Heart right ventricle (tissue), 16 donors: ENCODE results near the gene HS3ST1. TPM values are rescaled to one million over a fixed set of nuclear protein-coding genes. Genes with fewer than 3 reads are reported as not detected.
"Not testable (repeated sequence)": the region's sequence is repeated elsewhere in the genome, so short reads cannot be mapped to it uniquely, and the experiment has no call there.

Source experiments
- ATAC-seq, 8 donors: fragments of 200-7000 bp; cut with Tn5 transposase; one replicate each; pipeline ENCODE4 v1.9.1; 2020; ENCODE audit warnings: mild to moderate bottlenecking in 8 of 8, moderate library complexity in 8 of 8, moderate number of reproducible peaks in 1 of 8
- DNase-seq, 2 donors: peaks; one replicate each; pipeline ENCODE4 v3.0.0-alpha.2; 2020
- H3K27ac ChIP-seq, 10 donors: fragments of 200-600 bp; sonication (generic) in 2 of 10; one replicate each; pipeline versions ENCODE4 v1.5.0 to v1.8.0; 2020 to 2022; ENCODE audit warnings: mild to moderate bottlenecking in 3 of 10
- H3K27me3 ChIP-seq, 7 donors: fragments of 200-600 bp; one replicate each; pipeline ENCODE4 v1.8.0; 2021 to 2022; ENCODE audit warnings: mild to moderate bottlenecking in 2 of 7
- H3K36me3 ChIP-seq, 9 donors: fragments of 200-600 bp; sonication (generic) in 1 of 9; one replicate each; pipeline versions ENCODE4 v1.5.0 to v1.8.0; 2020 to 2022; ENCODE audit warnings: mild to moderate bottlenecking in 2 of 9
- H3K4me1 ChIP-seq, 9 donors: fragments of 200-600 bp; sonication (generic) in 1 of 9; one replicate each; pipeline versions ENCODE4 v1.5.0 to v1.8.0; 2020 to 2022; ENCODE audit warnings: mild to moderate bottlenecking in 4 of 9
- H3K4me3 ChIP-seq, 10 donors: fragments of 200-600 bp; sonication (generic) in 2 of 10; one replicate each; pipeline versions ENCODE4 v1.5.0 to v1.8.0; 2020 to 2022; ENCODE audit warnings: mild to moderate bottlenecking in 7 of 10, moderate library complexity in 2 of 10
- H3K9me3 ChIP-seq, 11 donors: fragments of 200-600 bp in 10 of 11; sonication (generic) in 2 of 11; one replicate each; pipeline versions ENCODE4 v1.5.0 to v1.8.0; 2013 to 2022; ENCODE audit warnings: mild to moderate bottlenecking in 2 of 11, control low read depth in 1 of 11, moderate library complexity in 1 of 11
- WGBS, 2 donors: extraction: QIAGEN DNeasy Blood & Tissue Kit; methylation state at CpG; one replicate each; pipeline ENCODE4 v1.1.7; 2013; ENCODE audit warnings: inconsistent platforms in 1 of 2; 5-methylcytosine and 5-hydroxymethylcytosine counted together
- intact Hi-C, 10 donors: fragments of 100-400 bp; cut with DNase I; formaldehyde crosslinking; loops; one replicate each; pipeline versions ENCODE4 v1.11.1 to v1.14.2; 2022
- polyA plus RNA-seq, 2 donors: library from polyadenylated mRNA; stranded (reverse); fragments of 200-250 nt; gene quantifications; one replicate each; pipeline ENCODE4 v1.2.3, GENCODE V29; 2013
- total RNA-seq, 10 donors: library from RNA; stranded (reverse); fragmentation: NEBNext Ultra II Directional in 3 of 10; extraction: Animal tissue kit (Norgen Biotek cat#: 25700) in 3 of 10; gene quantifications; one replicate each; pipeline versions ENCODE4 v1.2.1 to v1.2.4, GENCODE V29; 2021 to 2023
- TF ChIP-seq, protein P1 (sequence below), 9 donors: fragments of 200-600 bp; sonication (generic) in 2 of 9; IDR thresholded peaks; one replicate each; pipeline versions ENCODE4 v1.5.0 to v1.8.0; 2021 to 2022; ENCODE audit warnings: antibody characterized with exemption in 9 of 9, mild to moderate bottlenecking in 5 of 9, moderate library complexity in 1 of 9
- donor health status: Arrhythmogenic right ventricular cardiomyopathy.
- donor health status: ischemic (EF 13 %, LVEDD 7.1; RV severe dilation, severe dysfunction).
- donor health status: healthy with polysubstance abuse.
- donor health status: DM: no; HTN: yes; CAD: no.
- donor health status: DM: no; HTN: no; CAD: no.
- donor health status: ischemic (EF 25% LVEDD 6.9; RV normal size, moderate dysfunction).
- donor health status: ischemic (EF 25% LVEDD 5.7; RV mildly dilated, moderate dysfunction).
- donor health status: healthy.
- donor health status: DM: yes; HTN: yes; CAD: no.
- donor health status: Ischemic cardiomyopathy.
- donor health status: ischemic (EF 35%, LVEDD 5.7; RV mildly dilated, moderate dysfunction).
- donor health status: nonischemic (EF 11% LVEDD 7.7; RV severe dilation, severe dysfunction).
- donor health status: DM: yes; HTN: yes; CAD: no.
- donor health status: PGD.
- donor health status: ischemic (EF 29% LVEDD 5.4; RV normal size, mild dysfunction).
- donor health status: nonischemic (EF 23%, LVEDD 6.1; RV moderate dilation, normal function).

Gene HS3ST1
- total and polyA plus RNA-seq, 12 donors: 0.27 to 2.1 (median 1.1) TPM

DNA sequence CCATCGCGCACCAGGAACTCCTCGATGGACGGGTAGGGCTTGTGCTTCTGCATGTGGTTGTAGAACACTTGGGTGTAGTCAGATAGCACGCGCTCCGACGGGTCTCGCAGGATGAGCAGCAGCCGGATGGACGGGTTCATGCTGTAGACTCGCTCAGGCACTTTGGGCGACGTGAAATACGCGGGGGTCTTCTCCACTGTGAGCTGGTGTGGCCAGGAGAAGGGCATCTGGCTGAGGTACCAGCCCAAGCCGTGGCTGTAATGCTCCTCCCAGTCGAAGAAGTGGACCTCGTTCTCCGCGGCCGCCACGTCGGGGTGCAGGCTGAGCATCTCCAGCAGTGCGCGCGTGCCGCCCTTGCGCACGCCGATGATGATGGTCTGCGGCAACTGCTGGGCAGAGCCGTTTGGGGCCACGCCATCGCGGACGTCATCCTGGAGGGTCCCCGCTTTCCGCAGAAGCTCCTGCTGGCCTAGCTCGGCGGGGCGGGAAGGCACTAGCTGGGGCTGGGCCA is 29.2 kb downstream of the HS3ST1 start:
- WGBS, 2 donors: 98% methylated on average over 42 of the region's 42 CpGs
- Histone ChIP-seq H3K9me3 (peaks cover 0 to 4% (median 0%) of the 10 kb centered on the region in 11 donors), H3K36me3 (peaks cover 0 to 11% (median 0%) of the 10 kb centered on the region in 9 donors), H3K4me1 (peaks cover 0 to 19% (median 0%) of the 10 kb centered on the region in 9 donors), H3K27ac (no peak overlapping the region), H3K27me3 (no peaks in the 10 kb centered on the region), H3K4me3 (no peak overlapping the region)
- DNase-seq (no peak), ATAC-seq (no peak)
- intact Hi-C loops: no loop called here
- TF ChIP-seq, protein P1, sequence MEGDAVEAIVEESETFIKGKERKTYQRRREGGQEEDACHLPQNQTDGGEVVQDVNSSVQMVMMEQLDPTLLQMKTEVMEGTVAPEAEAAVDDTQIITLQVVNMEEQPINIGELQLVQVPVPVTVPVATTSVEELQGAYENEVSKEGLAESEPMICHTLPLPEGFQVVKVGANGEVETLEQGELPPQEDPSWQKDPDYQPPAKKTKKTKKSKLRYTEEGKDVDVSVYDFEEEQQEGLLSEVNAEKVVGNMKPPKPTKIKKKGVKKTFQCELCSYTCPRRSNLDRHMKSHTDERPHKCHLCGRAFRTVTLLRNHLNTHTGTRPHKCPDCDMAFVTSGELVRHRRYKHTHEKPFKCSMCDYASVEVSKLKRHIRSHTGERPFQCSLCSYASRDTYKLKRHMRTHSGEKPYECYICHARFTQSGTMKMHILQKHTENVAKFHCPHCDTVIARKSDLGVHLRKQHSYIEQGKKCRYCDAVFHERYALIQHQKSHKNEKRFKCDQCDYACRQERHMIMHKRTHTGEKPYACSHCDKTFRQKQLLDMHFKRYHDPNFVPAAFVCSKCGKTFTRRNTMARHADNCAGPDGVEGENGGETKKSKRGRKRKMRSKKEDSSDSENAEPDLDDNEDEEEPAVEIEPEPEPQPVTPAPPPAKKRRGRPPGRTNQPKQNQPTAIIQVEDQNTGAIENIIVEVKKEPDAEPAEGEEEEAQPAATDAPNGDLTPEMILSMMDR (IDR thresholded peaks at IDR 0.05): no peak

DNA sequence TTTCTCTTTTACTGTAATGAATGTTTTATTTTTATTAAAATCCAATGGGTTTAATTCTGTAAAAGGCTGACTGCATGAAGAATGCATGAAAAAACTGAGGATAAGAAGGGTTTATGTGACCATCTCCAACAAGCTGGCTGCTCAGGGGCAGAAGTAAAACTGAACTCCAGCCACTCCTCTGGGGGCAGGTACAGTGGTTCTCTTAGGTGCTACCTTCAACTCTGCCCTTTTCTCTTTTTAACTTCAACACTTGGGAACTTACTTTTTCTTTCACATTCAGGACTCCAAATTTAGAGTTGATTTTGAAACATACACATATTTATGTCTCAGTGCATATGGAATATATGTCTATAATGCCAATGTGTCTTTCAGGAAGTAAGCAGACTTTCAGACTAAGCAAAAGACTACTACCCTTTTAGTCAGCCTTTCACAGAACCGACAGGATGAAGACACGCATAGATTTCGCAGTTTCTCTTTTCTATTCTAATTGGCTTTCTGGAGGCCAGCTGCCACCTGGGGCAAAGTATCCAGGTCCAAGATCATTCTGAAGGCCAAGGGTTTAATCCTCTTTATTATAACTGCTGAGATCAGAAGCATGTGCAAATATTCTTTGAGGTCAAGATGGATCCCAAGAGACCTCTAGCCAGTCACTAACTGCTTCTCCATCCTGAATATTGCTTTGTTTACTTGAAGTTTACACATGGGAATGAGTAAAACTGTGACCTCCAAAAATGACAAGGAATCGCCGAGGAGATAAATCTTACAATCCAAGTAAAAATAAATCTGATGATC is 30.7 kb downstream of the HS3ST1 start:
- intact Hi-C loops: no loop called here
- ATAC-seq: peak in 1 of 8 donors; percentile 25
- DNase-seq: no peak
- Histone ChIP-seq H3K4me1 (peaks cover 0 to 19% (median 0%) of the 10 kb centered on the region in 9 donors), H3K4me3 (no peak overlapping the region), H3K27ac (peak overlapping the region in 1 of 10 donors; percentile 31), H3K9me3 (peaks cover 0 to 4% (median 0%) of the 10 kb centered on the region in 11 donors), H3K36me3 (peaks cover 0 to 11% (median 0%) of the 10 kb centered on the region in 9 donors), H3K27me3 (no peaks in the 10 kb centered on the region)
- 53 to 65% methylated on average over 5 of the region's 5 CpGs for WGBS, 2 donors
- TF ChIP-seq, protein P1 (IDR thresholded peaks at IDR 0.05): no peak

DNA sequence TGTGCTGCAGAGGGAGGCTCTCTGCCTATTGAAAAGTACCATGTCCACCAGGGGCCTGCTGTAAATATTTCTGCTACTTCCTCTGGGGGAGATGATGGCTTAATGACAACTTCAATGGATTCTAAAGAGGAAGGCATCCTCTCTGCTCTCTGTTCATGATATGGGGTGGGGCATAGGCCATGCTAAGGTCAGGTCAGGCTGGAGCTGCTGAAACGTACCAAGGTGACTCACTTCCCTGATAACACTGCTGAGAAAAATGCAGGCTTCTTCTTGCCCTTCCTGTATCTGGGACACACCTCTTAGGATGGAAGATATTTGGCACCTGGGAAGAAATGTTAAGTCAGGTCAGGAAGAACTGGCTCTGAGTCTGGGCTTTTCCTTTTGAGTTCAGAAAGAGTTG is 31.5 kb downstream of the HS3ST1 start:
- peaks cover 0 to 11% (median 0%) of the 10 kb centered on the region in 9 donors for H3K36me3 ChIP-seq
- no peaks in the 10 kb centered on the region for H3K27me3 ChIP-seq
- TF ChIP-seq, protein P1 (IDR thresholded peaks at IDR 0.05): no peak
- peaks cover 0 to 19% (median 0%) of the 10 kb centered on the region in 9 donors for H3K4me1 ChIP-seq
- no peak overlapping the region for H3K27ac ChIP-seq
- WGBS, 2 donors: 24 to 32% methylated on average over 1 of the region's 1 CpG
- DNase-seq (no peak), ATAC-seq (peak in 2 of 8 donors; percentile 34 to 51)
- intact Hi-C loops: no loop called here
- H3K4me3 ChIP-seq: no peak overlapping the region
- peaks cover 0 to 4% (median 0%) of the 10 kb centered on the region in 11 donors for H3K9me3 ChIP-seq

DNA sequence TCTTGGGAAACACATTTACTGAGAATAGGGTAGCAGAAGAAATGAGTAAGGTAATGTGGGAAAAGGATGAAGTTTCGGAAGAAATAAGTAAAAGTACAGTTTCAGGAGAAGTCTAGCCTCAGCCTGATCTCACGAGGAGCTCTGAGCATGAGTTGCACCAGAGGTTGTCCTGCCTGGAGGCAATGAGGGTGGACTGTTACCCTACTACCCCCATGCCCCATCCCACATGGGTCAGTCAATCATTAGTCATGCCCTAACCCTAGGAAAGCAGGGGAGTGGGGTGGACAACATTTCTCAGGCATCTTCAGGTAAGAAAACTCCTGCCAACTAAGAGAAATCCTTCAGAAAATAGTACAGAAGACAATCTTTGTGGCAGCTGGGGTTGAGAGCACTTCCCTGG is 35.1 kb downstream of the HS3ST1 start:
- DNase-seq: no peak
- Histone ChIP-seq H3K27ac (no peak overlapping the region), H3K4me3 (no peak overlapping the region), H3K27me3 (no peaks in the 10 kb centered on the region), H3K36me3 (no peaks in the 10 kb centered on the region), H3K9me3 (no peaks in the 10 kb centered on the region), H3K4me1 (peaks cover 0 to 19% (median 0%) of the 10 kb centered on the region in 9 donors)
- WGBS, 2 donors: 92 to 95% methylated on average over 2 of the region's 2 CpGs
- TF ChIP-seq, protein P1 (IDR thresholded peaks at IDR 0.05): no peak
- intact Hi-C loops: no loop called here
- no peak for ATAC-seq

DNA sequence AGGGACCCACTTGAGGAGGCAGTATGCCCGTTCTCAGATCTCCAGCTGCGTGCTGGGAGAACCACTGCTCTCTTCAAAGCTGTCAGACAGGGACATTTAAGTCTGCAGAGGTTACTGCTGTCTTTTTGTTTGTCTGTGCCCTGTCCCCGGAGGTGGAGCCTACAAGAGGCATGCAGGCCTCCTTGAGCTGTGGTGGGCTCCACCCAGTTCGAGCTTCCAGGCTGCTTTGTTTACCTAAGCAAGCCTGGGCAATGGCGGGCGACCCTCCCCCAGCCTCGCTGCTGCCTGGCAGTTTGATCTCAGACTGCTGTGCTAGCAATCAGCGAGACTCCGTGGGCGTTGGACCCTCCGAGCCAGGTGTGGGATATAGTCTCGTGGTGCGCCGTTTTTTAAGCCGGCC is 44.6 kb downstream of the HS3ST1 start:
- H3K27me3 ChIP-seq, H3K27ac ChIP-seq, H3K4me1 ChIP-seq, H3K4me3 ChIP-seq, ATAC-seq, H3K36me3 ChIP-seq, intact Hi-C loops, DNase-seq, H3K9me3 ChIP-seq: not testable (repeated sequence)
- 79 to 84% methylated on average over 13 of the region's 15 CpGs for WGBS, 2 donors
